ENCODE measurements around the gene GFPT1. TPM values are rescaled to one million over a fixed set of nuclear protein-coding genes. Genes with fewer than 3 reads are reported as not detected.
"Not testable (repeated sequence)": the region's sequence is repeated elsewhere in the genome, so short reads cannot be mapped to it uniquely, and the experiment has no call there.

Gene GFPT1
- total RNA-seq, 2 donors from 2014 or later = 45.6 to 53.1 TPM

DNA sequence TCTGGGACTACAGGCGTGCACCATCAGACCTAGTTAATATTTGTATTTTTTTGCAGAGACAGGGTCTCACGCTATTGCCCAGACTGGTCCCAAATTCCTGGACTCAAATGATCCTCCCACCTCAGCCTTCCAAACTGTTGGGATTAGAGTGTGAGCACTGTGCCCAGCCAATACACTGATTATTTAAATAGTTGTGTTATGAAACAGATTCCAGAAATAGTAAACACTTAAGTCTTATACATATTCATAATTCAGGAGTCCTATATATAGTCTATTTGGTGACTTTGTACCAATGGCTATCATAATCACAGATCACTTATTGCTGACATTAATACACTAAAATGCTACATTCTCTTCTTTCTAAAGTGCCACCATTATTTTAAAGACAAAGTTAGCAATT is 37.4 kb upstream of the GFPT1 start:
- DNase-seq (ENCODE audit: low spot score) = no peak
- Histone ChIP-seq H3K27me3 (replicated peaks; ENCODE audit: insufficient read depth) (no peaks in the 10 kb centered on the region), H3K9me3 (no peaks in the 10 kb centered on the region), H3K4me1 (ENCODE audit: control insufficient read depth in 1 of 2, low read depth in 2 of 2) (peaks cover 8 to 11% of the 10 kb centered on the region in 2 donors), H3K27ac (no peak overlapping the region), H3K4me3 (no peak overlapping the region), H3K36me3 (peaks cover 28% of the 10 kb centered on the region)
- no peak for ATAC-seq (ENCODE audit: insufficient number of reproducible peaks, low FRiP score, low read depth)
- TF ChIP-seq, protein P1, sequence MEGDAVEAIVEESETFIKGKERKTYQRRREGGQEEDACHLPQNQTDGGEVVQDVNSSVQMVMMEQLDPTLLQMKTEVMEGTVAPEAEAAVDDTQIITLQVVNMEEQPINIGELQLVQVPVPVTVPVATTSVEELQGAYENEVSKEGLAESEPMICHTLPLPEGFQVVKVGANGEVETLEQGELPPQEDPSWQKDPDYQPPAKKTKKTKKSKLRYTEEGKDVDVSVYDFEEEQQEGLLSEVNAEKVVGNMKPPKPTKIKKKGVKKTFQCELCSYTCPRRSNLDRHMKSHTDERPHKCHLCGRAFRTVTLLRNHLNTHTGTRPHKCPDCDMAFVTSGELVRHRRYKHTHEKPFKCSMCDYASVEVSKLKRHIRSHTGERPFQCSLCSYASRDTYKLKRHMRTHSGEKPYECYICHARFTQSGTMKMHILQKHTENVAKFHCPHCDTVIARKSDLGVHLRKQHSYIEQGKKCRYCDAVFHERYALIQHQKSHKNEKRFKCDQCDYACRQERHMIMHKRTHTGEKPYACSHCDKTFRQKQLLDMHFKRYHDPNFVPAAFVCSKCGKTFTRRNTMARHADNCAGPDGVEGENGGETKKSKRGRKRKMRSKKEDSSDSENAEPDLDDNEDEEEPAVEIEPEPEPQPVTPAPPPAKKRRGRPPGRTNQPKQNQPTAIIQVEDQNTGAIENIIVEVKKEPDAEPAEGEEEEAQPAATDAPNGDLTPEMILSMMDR (IDR thresholded peaks at IDR 0.05) = no peak

DNA sequence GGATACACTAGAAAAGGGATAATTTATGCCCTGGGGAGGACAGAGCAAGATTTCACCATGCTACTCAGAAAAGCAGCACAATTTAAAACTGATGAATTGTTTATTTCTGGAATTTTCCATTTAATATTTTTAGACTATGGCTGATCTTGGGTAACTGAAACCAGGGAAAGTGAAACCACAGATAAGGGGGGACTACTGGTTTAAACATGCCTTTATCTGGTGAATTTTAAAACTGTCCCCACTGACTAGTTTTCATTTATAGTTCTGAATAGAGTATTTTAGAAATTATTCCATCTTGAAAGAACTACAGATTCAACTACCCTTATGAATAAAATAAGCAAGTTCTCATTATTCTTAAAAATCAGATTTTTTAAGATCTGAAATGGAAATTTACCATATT is 35.2 kb upstream of the GFPT1 start:
- TF ChIP-seq, protein P1 (IDR thresholded peaks at IDR 0.05) = no peak
- H3K9me3 ChIP-seq = no peaks in the 10 kb centered on the region
- DNase-seq (ENCODE audit: low spot score) (no peak), ATAC-seq (ENCODE audit: insufficient number of reproducible peaks, low FRiP score, low read depth) (no peak)
- peak overlapping the region; percentile 14 for H3K4me3 ChIP-seq
- H3K4me1 ChIP-seq (ENCODE audit: control insufficient read depth in 1 of 2, low read depth in 2 of 2) = peaks cover 5 to 8% of the 10 kb centered on the region in 2 donors
- no peaks in the 10 kb centered on the region for H3K27me3 ChIP-seq (replicated peaks; ENCODE audit: insufficient read depth)
- no peak overlapping the region for H3K27ac ChIP-seq
- H3K36me3 ChIP-seq = peaks cover 36% of the 10 kb centered on the region

DNA sequence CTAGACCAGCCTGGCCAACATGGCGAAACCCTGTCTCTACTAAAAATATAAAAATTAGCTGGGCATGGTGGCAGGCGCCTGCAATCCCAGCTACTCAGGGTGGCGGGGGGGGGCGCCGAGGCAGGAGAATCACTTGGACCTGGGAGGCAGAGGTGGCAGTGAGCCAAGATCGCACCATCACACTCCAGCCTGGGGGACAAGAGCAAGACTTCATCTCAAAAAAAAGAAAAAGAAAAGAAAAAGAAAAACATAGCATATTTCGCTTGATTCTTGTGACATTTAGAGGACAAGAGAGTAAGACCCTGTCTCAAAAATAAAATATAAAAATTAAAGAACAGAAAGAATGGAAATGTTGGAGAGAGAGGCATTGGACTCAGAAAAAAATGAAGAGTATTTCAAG is 32.1 kb upstream of the GFPT1 start:
- H3K36me3 ChIP-seq = peaks cover 31% of the 10 kb centered on the region
- not testable (repeated sequence) for DNase-seq (ENCODE audit: low spot score); H3K27me3 ChIP-seq (replicated peaks; ENCODE audit: insufficient read depth); H3K9me3 ChIP-seq; H3K4me1 ChIP-seq (ENCODE audit: control insufficient read depth in 1 of 2, low read depth in 2 of 2); H3K4me3 ChIP-seq; ATAC-seq (ENCODE audit: insufficient number of reproducible peaks, low FRiP score, low read depth); H3K27ac ChIP-seq

DNA sequence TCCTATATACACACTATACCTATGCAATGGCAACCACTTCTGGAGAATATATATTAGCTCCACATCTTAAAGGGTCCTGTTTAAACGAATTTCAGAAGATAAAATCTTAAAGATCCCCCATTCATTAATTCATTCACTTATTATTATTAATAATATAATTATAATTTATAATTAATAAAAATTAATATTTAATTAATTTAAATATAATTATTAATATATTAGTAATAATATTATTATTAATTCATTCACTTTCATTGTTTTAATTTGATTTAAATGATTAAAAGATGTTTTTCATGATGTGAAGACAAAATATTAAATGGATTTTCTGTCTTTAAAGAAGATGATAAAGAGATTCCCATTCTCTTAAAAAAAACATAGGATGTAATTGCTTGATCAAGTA is 29.1 kb upstream of the GFPT1 start:
- no peaks in the 10 kb centered on the region for H3K9me3 ChIP-seq
- H3K4me3 ChIP-seq = no peak overlapping the region
- no peaks in the 10 kb centered on the region for H3K4me1 ChIP-seq (ENCODE audit: control insufficient read depth in 1 of 2, low read depth in 2 of 2)
- H3K27ac ChIP-seq = no peak overlapping the region
- H3K27me3 ChIP-seq (replicated peaks; ENCODE audit: insufficient read depth) = no peaks in the 10 kb centered on the region
- TF ChIP-seq, protein P1 (IDR thresholded peaks at IDR 0.05) = no peak
- H3K36me3 ChIP-seq = peaks cover 32% of the 10 kb centered on the region
- DNase-seq (ENCODE audit: low spot score) (no peak), ATAC-seq (ENCODE audit: insufficient number of reproducible peaks, low FRiP score, low read depth) (no peak)

DNA sequence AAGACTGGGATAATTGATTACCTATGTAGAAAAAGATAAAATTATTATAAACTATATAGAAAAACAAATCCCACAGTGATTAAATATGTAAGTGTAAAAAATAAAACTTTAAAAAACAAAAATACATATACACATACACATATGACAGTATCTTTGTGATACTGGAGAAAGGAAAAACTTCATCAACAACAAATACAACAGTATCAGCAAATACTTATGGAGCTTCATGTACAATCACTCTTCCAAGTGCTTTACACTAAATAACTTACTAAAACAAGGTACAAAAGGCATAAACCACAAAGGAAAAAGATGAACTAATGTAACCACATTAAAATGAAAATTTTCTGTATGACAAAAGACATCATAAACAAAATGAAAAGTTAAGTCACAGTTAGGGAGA is 24.1 kb upstream of the GFPT1 start:
- no peak for DNase-seq (ENCODE audit: low spot score)
- no peaks in the 10 kb centered on the region for H3K4me1 ChIP-seq (ENCODE audit: control insufficient read depth in 1 of 2, low read depth in 2 of 2)
- H3K4me3 ChIP-seq = no peak overlapping the region
- ATAC-seq (ENCODE audit: insufficient number of reproducible peaks, low FRiP score, low read depth) = no peak
- TF ChIP-seq, protein P1 (IDR thresholded peaks at IDR 0.05) = no peak
- H3K27ac ChIP-seq = no peak overlapping the region
- H3K27me3 ChIP-seq (replicated peaks; ENCODE audit: insufficient read depth) = no peaks in the 10 kb centered on the region
- H3K36me3 ChIP-seq = peaks cover 16% of the 10 kb centered on the region
- H3K9me3 ChIP-seq = no peaks in the 10 kb centered on the region

DNA sequence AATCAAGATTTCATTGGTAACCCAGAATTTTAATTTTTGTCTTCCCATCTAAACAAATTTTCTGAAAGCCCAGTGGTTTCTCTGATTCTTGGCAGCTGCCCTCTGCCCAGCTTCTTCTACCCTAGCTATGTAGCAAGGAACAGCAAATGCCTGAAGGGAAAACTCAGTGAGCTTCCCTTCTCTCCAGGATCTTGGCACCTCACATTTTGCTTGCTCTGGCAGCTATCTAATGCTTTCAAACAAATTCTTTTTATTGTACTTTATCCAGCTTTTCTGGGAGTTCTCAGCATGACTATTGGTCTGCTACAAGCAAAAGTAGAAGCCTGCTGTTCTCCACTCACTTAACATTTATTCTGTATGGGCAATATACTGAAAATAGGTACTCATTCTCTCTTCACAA is 18.3 kb upstream of the GFPT1 start:
- TF ChIP-seq, protein P1 (IDR thresholded peaks at IDR 0.05) = no peak
- Histone ChIP-seq H3K27me3 (replicated peaks; ENCODE audit: insufficient read depth) (no peaks in the 10 kb centered on the region), H3K4me1 (ENCODE audit: control insufficient read depth in 1 of 2, low read depth in 2 of 2) (no peaks in the 10 kb centered on the region), H3K9me3 (no peaks in the 10 kb centered on the region), H3K27ac (no peak overlapping the region), H3K36me3 (peaks cover 19% of the 10 kb centered on the region), H3K4me3 (no peak overlapping the region)
- DNase-seq (ENCODE audit: low spot score) = no peak
- ATAC-seq (ENCODE audit: insufficient number of reproducible peaks, low FRiP score, low read depth) = no peak
